ENCODE data around the gene IQSEC3. TPM values are rescaled to one million over a fixed set of nuclear protein-coding genes. Genes with fewer than 3 reads are reported as not detected.
A peak's percentile ranks its signal among the peaks of the same experiment; 100 is the strongest.

IQSEC3 gene
- total RNA-seq, 2 donors from 2014 or later, result 0.16 TPM; not detected in 1

DNA sequence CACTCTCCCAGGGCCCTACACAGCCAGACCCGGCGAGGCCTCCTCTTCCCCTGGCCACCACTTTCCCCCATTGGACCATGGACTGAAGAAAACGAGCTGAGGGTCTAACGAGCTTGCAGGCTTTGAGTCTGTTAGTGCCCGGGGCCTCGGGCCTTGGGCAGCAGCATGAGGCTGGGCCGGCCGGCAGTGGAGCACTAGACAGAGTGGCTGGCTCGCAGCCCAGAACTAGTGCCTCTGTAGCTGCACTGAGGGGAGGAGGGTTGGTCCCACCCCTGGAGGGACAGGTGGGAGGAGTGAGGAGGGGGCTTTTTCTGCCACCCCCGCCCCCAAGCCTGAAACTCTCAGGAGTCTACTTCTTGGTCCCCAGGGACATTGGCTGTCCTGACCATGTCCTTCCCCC, 108.7 kb downstream of the IQSEC3 start:
- Histone ChIP-seq H3K36me3 (no peaks in the 10 kb centered on the region), H3K4me1 (no peaks in the 10 kb centered on the region), H3K9me3 (no peaks in the 10 kb centered on the region), H3K27me3 (no peaks in the 10 kb centered on the region), H3K4me3 (no peak overlapping the region), H3K27ac (no peak overlapping the region), H3K9ac (ENCODE audit: low read depth in 2 of 2, low read length in 2 of 2) (no peak overlapping the region)
- intact Hi-C loops (cut with DNase I), result no loop called here
- no peak for TF ChIP-seq CTCF (IDR thresholded peaks at IDR 0.05)
- no peak for DNase-seq

DNA sequence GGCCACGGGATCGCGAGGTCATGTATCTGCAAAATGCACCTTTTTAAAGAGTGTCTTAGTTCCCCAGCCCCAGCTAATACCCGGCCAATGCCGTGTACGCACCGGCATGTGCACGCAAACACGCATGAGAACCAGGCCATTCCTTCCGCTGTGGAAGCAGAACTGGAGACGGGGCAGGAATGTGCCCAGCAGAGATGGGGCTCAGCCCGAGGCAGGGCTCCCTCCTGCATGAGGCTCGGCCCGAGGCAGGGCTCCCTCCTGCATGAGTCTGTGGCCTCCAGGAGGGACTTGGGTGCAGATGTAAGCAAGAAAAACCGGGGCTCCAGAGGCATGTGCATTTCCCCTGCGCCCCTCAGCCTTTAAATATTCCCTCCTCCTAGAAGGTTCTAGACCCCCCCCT, 109.2 kb downstream of the IQSEC3 start:
- H3K4me1 ChIP-seq, result no peaks in the 10 kb centered on the region
- no peak for TF ChIP-seq CTCF (IDR thresholded peaks at IDR 0.05)
- no peaks in the 10 kb centered on the region for H3K27me3 ChIP-seq
- intact Hi-C loops (cut with DNase I), result no loop called here
- no peaks in the 10 kb centered on the region for H3K9me3 ChIP-seq
- no peak overlapping the region for H3K4me3 ChIP-seq
- no peaks in the 10 kb centered on the region for H3K36me3 ChIP-seq
- no peak overlapping the region for H3K27ac ChIP-seq
- no peak overlapping the region for H3K9ac ChIP-seq (ENCODE audit: low read depth in 2 of 2, low read length in 2 of 2)
- no peak for DNase-seq

- intact Hi-C loops (cut with DNase I), result no loop called here
- Histone ChIP-seq H3K27me3 (no peaks in the 10 kb centered on the region), H3K4me3 (no peak overlapping the region), H3K9ac (ENCODE audit: low read depth in 2 of 2, low read length in 2 of 2) (no peak overlapping the region), H3K9me3 (no peaks in the 10 kb centered on the region), H3K36me3 (no peaks in the 10 kb centered on the region), H3K27ac (no peak overlapping the region), H3K4me1 (no peaks in the 10 kb centered on the region)
- DNase-seq, result peak; percentile 68
- no peak for TF ChIP-seq CTCF (IDR thresholded peaks at IDR 0.05)
These were observed 110.0 kb downstream of the IQSEC3 start for GRCh38 chr12:176321-177181.

DNA sequence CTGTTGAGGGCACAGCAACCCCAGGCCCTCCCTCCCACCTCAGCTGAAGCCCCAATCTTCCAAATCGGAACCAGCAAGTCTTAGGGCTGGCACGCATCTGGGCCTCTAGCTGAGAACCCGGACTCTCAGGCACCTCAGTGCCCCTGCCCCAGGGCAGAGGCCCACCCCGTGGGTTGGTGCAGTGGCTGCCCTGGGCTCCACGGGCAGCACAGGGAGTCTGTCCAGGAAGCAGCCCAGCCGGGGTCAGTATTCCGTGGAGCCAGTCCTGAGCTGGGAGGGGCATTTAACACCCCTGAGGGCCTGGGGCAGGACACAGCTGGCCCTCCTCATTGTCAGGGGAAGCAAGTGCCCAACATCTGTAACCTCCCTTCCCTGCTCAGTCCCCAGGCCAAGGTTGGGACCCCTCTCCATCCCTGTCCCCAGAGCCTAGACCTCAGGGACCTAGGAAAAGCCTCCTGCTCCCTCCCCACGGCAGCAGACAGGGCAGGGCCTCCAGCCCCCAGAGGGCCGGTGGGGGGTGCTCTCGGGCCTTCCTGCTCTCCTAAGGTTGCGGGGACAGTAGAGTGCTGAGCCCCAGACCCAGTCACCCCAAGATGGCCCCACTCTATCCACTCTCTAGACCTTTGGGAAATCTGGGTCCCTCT, 110.9 kb downstream of the IQSEC3 start:
- intact Hi-C loops (cut with DNase I), result no loop called here
- TF ChIP-seq CTCF (IDR thresholded peaks at IDR 0.05), result no peak
- Histone ChIP-seq H3K4me1 (no peaks in the 10 kb centered on the region), H3K9me3 (no peaks in the 10 kb centered on the region), H3K27ac (no peak overlapping the region), H3K4me3 (no peak overlapping the region), H3K27me3 (no peaks in the 10 kb centered on the region), H3K9ac (ENCODE audit: low read depth in 2 of 2, low read length in 2 of 2) (no peak overlapping the region), H3K36me3 (no peaks in the 10 kb centered on the region)
- DNase-seq, result no peak

DNA sequence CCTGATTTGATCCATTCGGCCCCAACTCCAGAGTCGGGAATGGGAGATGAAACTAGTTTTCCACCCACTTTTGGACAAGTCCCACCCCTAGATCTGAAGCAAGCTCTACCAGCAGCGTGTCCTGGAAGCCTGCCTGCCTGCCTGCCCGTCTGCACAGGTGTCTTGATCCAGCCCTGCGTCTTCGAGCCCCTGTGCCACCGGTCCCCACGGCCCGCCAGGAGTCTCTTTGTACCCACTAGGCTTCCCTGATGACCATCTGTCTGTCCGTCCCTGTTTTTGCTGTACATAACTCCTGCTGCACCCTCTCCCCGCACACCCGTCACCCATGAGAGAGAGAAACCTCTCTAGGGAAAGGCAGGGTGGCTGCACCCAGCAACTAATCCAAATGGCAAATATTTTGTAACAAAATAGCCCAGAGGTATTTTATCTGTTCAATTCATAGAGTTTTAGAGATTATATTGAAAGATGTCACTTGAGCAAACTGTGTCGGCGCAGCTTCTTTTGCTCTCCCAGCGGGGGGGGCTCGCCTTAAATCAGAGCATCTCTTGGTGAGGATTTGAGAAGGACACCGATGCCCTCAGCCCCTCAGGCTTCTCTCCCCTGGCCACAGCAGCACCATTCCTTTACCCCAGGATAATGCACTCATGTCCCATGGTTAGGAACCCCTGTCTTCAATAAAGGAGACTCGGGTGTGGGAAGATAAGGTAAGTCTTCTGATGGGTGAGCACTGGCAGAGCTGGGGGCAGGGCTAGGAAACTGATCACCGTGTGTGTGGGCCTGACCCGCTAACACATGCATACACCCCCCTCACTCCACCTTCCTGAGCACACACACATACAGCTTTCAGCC, 111.6 kb downstream of the IQSEC3 start:
- Histone ChIP-seq H3K36me3 (no peaks in the 10 kb centered on the region), H3K4me1 (no peaks in the 10 kb centered on the region), H3K9me3 (no peaks in the 10 kb centered on the region), H3K27me3 (no peaks in the 10 kb centered on the region), H3K4me3 (no peak overlapping the region), H3K9ac (ENCODE audit: low read depth in 2 of 2, low read length in 2 of 2) (no peak overlapping the region), H3K27ac (no peak overlapping the region)
- intact Hi-C loops (cut with DNase I), result no loop called here
- no peak for DNase-seq
- TF ChIP-seq CTCF (IDR thresholded peaks at IDR 0.05), result no peak

Data from colonic mucosa (tissue), 4 donors.